ENCODE results near the gene PRPF19.

PRPF19 gene

DNA sequence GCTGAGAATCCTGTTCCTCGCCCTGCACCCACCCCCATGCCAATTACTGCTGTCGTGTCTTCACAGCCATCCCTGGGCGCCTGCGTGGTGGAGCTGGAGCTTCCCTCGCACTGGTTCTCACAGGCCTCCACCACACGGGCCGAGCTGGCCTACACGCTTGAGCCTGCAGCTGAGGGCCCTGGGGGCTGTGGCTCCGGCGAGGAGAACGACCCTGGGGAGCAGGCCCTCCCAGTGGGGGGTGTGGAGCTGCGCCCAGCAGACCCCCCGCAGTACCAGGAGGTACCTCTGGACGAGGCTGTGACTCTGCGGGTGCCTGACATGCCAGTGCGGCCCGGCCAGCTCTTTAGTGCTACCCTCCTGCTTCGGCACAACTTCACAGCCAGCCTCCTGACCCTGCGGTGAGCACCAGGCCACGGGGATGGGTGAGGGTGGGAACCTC is 22.2 kb upstream of the PRPF19 start:
- no peak overlapping the region for H3K4me3 ChIP-seq (ENCODE audit: low read depth, low read length)
- TF ChIP-seq, protein P1, sequence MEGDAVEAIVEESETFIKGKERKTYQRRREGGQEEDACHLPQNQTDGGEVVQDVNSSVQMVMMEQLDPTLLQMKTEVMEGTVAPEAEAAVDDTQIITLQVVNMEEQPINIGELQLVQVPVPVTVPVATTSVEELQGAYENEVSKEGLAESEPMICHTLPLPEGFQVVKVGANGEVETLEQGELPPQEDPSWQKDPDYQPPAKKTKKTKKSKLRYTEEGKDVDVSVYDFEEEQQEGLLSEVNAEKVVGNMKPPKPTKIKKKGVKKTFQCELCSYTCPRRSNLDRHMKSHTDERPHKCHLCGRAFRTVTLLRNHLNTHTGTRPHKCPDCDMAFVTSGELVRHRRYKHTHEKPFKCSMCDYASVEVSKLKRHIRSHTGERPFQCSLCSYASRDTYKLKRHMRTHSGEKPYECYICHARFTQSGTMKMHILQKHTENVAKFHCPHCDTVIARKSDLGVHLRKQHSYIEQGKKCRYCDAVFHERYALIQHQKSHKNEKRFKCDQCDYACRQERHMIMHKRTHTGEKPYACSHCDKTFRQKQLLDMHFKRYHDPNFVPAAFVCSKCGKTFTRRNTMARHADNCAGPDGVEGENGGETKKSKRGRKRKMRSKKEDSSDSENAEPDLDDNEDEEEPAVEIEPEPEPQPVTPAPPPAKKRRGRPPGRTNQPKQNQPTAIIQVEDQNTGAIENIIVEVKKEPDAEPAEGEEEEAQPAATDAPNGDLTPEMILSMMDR (conservative IDR thresholded peaks at IDR 0.05; ENCODE audit: low read depth, low read length): no peak
- DNase-seq (ENCODE audit: low read depth): no peak

GRCh38 chr11:60927600-60927999 is 21.2 kb upstream of the PRPF19 start:
- no peak for DNase-seq (ENCODE audit: low read depth)
- TF ChIP-seq, protein P1 (conservative IDR thresholded peaks at IDR 0.05; ENCODE audit: low read depth, low read length): no peak

DNA sequence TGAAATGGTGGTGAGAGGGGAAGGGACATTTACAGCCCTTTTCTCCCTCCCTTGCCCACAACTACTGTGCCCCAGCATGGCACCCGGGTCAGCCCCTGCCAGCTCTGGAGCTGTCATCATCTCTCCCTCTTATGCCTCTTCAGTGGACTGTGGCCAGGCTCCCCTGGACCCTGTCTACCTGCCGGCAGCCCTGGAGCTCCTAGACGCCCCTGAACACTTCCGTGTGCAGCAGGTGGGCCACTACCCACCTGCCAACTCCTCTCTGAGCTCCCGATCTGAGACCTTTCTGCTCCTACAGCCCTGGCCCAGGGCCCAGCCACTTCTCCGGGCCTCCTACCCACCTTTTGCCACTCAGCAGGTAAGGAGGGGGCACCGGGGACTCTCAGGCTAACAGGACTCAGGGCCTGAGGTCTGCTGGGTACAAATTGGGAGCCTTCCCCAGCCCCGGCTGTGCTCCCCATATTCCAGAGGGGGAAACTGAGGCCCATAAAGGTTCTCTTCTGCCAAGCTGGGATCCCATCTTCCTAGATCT is 20.7 kb upstream of the PRPF19 start:
- no peak for DNase-seq (ENCODE audit: low read depth)
- H3K4me3 ChIP-seq (ENCODE audit: low read depth, low read length): no peak overlapping the region
- TF ChIP-seq, protein P1 (conservative IDR thresholded peaks at IDR 0.05; ENCODE audit: low read depth, low read length): no peak

More at GRCh38 chr11:60927600-60927999, 21.2 kb upstream of the PRPF19 start:
- no peak overlapping the region for H3K4me3 ChIP-seq (ENCODE audit: low read depth, low read length)

DNA sequence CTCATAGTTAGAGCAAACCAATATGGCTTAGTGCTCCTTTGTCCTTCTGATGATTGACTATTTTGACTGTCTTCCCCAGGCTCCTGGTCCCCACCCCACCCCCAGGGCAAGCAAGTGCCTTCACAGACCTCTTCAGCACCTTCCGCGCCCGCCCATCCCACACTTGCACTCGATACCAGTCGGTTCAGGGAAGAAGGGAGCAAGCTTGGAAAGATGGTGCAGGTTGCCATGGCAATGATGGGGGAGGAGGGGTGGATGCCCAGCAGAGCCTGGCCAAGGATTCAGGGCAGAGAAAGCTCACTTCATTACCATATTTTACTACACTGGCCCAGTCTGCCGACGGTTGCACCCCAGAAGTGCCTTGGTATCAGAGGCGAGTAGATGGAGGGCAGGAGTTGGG is 20.1 kb upstream of the PRPF19 start:
- H3K4me3 ChIP-seq (ENCODE audit: low read depth, low read length): no peak overlapping the region
- TF ChIP-seq, protein P1 (conservative IDR thresholded peaks at IDR 0.05; ENCODE audit: low read depth, low read length): no peak
- no peak for DNase-seq (ENCODE audit: low read depth)

DNA sequence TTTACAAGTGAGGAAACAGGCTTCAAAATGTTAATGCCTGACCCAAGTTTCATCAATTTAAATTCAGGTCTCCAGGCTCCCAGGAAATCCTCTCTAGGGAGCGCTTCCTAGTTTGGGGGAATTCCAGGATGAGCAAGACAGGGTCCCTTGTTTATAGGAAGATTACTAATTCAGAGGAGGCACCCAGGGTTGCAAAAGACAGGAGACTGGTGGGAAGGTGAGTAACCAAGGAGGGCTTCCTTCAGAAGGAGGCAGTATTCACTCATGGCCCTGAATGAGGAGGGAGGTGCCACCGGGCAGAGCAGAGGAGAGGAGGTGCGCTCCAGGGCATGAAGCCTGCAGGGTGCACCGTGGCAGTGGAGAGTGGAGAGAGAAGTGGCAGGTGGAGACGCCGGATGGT is 19.5 kb upstream of the PRPF19 start:
- TF ChIP-seq, protein P1 (conservative IDR thresholded peaks at IDR 0.05; ENCODE audit: low read depth, low read length): no peak
- H3K4me3 ChIP-seq (ENCODE audit: low read depth, low read length): no peak overlapping the region
- DNase-seq (ENCODE audit: low read depth): peak; percentile 35

DNA sequence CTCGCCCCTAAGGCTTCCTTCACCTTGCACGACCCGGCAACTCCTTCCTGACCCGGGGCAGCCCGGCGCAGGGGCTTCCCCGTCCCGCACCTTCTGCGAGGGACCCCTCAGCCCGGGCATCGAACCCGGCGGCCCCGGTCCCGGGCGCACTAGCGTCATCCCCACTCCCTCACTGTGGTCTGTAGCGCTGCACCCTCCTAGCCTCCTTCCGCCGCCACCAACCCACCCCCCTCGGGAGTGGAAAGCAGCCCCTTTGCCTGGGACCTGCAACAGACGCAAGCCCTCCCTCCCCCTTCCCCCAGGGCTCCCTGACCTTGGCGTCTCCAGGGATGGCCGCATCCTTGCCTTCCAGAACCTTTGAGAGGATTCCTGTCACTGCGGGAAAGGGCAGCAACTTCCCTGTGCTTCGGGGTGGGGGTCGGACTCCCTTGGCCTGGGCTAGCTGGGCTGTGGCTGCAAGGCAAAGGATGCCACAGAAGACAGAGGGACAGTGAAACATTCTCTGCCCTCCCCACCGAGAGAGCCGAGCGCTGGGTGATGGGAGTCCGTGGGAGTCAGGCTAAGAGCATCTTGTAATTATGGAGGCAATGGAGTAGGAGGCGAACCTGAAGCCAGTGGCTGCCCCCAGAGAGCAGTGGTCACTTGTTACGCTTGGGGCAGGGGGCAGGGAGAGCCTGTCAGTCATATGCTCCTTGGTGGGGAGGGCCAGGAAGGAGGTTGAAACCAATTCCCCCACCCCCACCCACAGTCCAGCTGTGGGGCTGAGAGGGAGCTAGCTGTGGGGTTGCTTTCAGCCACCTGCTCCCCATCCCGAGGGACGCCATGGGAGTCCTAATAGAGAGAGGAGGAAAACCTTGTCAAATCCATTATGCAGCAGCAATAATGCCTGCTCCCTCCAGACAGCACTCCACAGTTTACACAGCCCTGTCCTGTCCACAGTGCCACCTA is 18.8 kb upstream of the PRPF19 start:
- TF ChIP-seq, protein P1 (conservative IDR thresholded peaks at IDR 0.05; ENCODE audit: low read depth, low read length): no peak
- H3K4me3 ChIP-seq (ENCODE audit: low read depth, low read length): peak overlapping the region; percentile 66
- no peak for DNase-seq (ENCODE audit: low read depth)

Measured in choroid plexus epithelial cell (primary cell).